Type B pancreatic cell (in vitro differentiated cells): Measurements from ENCODE around the gene FUT8. TPM values are rescaled to one million over a fixed set of nuclear protein-coding genes. Genes with fewer than 3 reads are reported as not detected.

Experiments used
- DNase-seq: peaks from one replicate; pipeline ENCODE4 v3.0.0; 2021; ENCODE audit warnings: mixed read lengths; ENCODE audit not compliant: unreplicated experiment; ENCODE audit errors: extremely low spot score
- H3K27ac Mint-ChIP-seq: 2 replicates; pipeline ENCODE4 v1.8.0; 2021; ENCODE audit warnings: mild to moderate bottlenecking, mixed read lengths
- H3K27me3 Mint-ChIP-seq: 2 replicates; pipeline ENCODE4 v1.8.0; 2021; ENCODE audit warnings: mixed read lengths
- H3K36me3 Mint-ChIP-seq: 2 replicates; pipeline ENCODE4 v1.8.0; 2021; ENCODE audit warnings: mixed read lengths
- H3K4me1 Mint-ChIP-seq: one replicate; pipeline ENCODE4 v1.8.0; 2021; ENCODE audit warnings: mixed read lengths; ENCODE audit not compliant: unreplicated experiment
- H3K4me3 Mint-ChIP-seq: 2 replicates; pipeline ENCODE4 v1.8.0; 2021; ENCODE audit warnings: mild to moderate bottlenecking, mixed read lengths
- H3K9me3 Mint-ChIP-seq: 2 replicates; pipeline ENCODE4 v1.8.0; 2021; ENCODE audit warnings: mixed read lengths
- total RNA-seq: library from RNA; stranded (reverse); gene quantifications from 2 replicates; pipeline ENCODE4 v1.2.1, GENCODE V29; 2021; ENCODE audit warnings: low replicate concordance
- TF ChIP-seq, protein P1 (sequence below): fragments of 200-600 bp; sonication (generic); conservative IDR thresholded peaks from 2 replicates; pipeline ENCODE4 v1.5.0; 2021; ENCODE audit warnings: antibody characterized with exemption, mild to moderate bottlenecking

The FUT8 gene
- total RNA-seq, 1 donor from 2014 or later = 67.4 TPM

DNA sequence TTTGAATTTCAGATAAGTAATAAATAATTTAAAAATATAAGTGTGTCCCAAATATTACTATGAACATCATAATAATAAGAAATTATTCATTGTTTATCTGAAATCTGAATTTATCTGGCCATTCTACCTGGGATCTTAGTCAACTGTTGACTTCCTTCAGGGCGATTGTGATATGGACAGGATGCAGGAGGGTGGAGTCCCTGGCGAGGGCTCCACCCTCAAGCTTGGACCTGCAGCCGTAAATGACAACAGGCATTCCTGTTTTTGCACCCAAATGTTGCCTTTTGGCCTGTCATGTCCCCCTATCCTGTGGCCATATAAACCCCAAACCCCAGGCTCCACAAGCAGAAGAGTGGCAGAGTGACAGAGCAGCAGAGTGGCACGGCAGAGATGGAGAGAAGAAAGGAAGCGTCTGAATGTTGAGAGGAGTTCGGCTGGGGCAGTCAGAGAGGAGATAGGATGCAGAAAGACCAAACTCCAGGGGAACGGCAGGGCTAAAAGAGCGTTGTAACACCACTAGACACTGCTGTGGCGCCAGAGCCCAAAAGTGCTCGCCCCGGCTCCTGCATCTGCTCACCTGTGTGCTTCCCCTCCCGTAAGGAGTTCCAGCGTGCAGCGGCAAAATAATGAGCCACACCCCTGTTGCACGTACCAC, 39.4 kb upstream of the FUT8 start:
- Mint-ChIP-seq H3K27ac (no peak overlapping the region), H3K4me1 (no peaks in the 10 kb centered on the region), H3K27me3 (no peaks in the 10 kb centered on the region), H3K36me3 (no peaks in the 10 kb centered on the region), H3K9me3 (no peaks in the 10 kb centered on the region), H3K4me3 (no peak overlapping the region)
- TF ChIP-seq, protein P1, sequence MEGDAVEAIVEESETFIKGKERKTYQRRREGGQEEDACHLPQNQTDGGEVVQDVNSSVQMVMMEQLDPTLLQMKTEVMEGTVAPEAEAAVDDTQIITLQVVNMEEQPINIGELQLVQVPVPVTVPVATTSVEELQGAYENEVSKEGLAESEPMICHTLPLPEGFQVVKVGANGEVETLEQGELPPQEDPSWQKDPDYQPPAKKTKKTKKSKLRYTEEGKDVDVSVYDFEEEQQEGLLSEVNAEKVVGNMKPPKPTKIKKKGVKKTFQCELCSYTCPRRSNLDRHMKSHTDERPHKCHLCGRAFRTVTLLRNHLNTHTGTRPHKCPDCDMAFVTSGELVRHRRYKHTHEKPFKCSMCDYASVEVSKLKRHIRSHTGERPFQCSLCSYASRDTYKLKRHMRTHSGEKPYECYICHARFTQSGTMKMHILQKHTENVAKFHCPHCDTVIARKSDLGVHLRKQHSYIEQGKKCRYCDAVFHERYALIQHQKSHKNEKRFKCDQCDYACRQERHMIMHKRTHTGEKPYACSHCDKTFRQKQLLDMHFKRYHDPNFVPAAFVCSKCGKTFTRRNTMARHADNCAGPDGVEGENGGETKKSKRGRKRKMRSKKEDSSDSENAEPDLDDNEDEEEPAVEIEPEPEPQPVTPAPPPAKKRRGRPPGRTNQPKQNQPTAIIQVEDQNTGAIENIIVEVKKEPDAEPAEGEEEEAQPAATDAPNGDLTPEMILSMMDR = no peak
- no peak for DNase-seq

DNA sequence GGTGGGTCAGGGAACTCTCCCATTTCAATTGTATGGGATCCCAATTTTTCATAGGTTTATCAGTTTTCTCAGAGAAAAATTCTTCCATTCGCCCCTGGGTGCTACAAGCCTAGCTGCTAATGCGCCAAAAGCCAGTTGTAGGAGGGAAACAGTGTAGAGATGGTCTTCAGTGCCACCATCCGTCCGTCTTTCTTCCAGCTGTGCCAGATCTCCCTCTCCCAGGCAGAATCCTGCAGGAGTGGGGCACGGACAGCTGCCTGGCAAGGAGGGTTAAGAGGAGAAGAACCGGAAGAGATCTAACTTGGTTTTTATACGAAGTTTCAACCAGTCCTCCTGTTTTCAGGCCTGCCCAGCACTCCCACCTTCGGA, 38.9 kb upstream of the FUT8 start:
- H3K27me3 Mint-ChIP-seq = no peaks in the 10 kb centered on the region
- no peak overlapping the region for H3K27ac Mint-ChIP-seq
- DNase-seq = no peak
- H3K4me1 Mint-ChIP-seq = no peaks in the 10 kb centered on the region
- no peaks in the 10 kb centered on the region for H3K9me3 Mint-ChIP-seq
- TF ChIP-seq, protein P1 = no peak
- H3K4me3 Mint-ChIP-seq = no peak overlapping the region
- no peaks in the 10 kb centered on the region for H3K36me3 Mint-ChIP-seq

- H3K36me3 Mint-ChIP-seq = no peaks in the 10 kb centered on the region
- H3K4me3 Mint-ChIP-seq = no peak overlapping the region
- DNase-seq = no peak
- TF ChIP-seq, protein P1 = no peak
- H3K27ac Mint-ChIP-seq = no peak overlapping the region
- H3K9me3 Mint-ChIP-seq = peaks cover 12% of the 10 kb centered on the region
- H3K4me1 Mint-ChIP-seq = no peaks in the 10 kb centered on the region
- H3K27me3 Mint-ChIP-seq = no peaks in the 10 kb centered on the region
These were observed 35.0 kb upstream of the FUT8 start for GRCh38 chr14:65377576-65377975.

DNA sequence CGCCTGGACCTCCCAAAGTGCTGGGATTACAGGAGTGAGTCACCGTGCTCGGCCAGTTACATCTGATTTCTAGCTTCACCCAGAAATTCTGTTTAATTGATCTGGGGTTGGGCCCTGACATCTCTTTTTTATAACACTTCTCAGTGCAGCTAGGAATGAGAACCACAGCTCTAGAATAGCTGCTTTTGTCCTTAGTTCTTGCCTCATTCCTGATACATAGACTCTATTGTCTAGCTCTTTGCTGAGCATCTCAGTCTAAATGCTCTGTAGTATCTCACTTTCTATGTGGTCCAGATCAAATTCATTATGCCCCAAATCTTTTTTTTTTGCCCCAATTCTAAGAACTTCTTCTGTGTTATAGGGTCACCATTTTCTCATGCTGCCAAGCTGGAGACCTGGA, 29.9 kb upstream of the FUT8 start:
- no peak for DNase-seq
- H3K9me3 Mint-ChIP-seq = peaks cover 12% of the 10 kb centered on the region
- no peaks in the 10 kb centered on the region for H3K27me3 Mint-ChIP-seq
- H3K4me3 Mint-ChIP-seq = no peak overlapping the region
- no peaks in the 10 kb centered on the region for H3K4me1 Mint-ChIP-seq
- no peak overlapping the region for H3K27ac Mint-ChIP-seq
- TF ChIP-seq, protein P1 = no peak
- no peaks in the 10 kb centered on the region for H3K36me3 Mint-ChIP-seq

DNA sequence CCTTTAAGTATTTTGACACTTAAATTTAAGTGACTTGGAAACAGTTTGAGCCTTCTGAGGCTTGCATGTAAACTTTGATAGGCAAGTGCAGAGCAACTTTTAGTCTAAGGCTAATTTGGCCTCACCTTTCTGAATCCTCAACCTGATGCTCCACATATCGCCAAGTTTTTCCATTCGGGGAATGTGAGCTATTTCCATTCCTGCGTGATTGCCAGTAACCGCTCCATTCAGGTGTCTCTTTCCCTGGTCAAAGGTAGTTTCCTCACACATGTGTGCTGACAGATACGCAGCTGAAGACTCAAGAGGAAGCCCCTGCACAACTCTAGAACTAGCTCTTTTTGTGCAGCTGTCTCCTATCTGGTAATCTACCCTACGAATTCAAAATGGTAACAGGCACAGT, 25.4 kb upstream of the FUT8 start:
- DNase-seq = no peak
- Mint-ChIP-seq H3K4me1 (no peaks in the 10 kb centered on the region), H3K36me3 (no peaks in the 10 kb centered on the region), H3K9me3 (peaks cover 1% of the 10 kb centered on the region), H3K27ac (no peak overlapping the region), H3K4me3 (no peak overlapping the region), H3K27me3 (no peaks in the 10 kb centered on the region)
- TF ChIP-seq, protein P1 = no peak

DNA sequence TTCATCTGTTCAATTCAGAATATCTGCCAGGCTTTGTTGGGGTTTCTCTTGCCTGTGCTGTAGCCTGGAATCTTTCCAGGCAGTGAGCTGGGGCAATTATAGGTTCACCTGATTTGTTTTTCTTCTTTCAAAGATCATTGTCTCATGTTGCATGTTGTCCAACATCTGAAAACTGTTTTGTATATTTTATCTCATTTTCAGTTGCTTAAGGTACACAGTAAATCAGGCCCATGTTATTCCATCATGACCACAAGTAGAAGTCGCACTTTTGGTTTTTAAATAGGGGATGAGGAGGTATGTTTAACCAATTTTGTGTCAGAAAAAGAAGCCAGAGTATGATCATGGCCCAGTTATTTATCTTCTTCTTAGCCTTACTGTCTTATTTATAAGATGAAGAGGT, 24.9 kb upstream of the FUT8 start:
- Mint-ChIP-seq H3K27me3 (no peaks in the 10 kb centered on the region), H3K36me3 (no peaks in the 10 kb centered on the region), H3K9me3 (peaks cover 5% of the 10 kb centered on the region), H3K27ac (no peak overlapping the region), H3K4me3 (no peak overlapping the region), H3K4me1 (no peaks in the 10 kb centered on the region)
- TF ChIP-seq, protein P1 = no peak
- DNase-seq = no peak
